ENCODE measurements around the gene S100A2. TPM values are rescaled to one million over a fixed set of nuclear protein-coding genes. Genes with fewer than 3 reads are reported as not detected.

The S100A2 gene
- total RNA-seq, 1 donor from 2014 or later: 1,251 TPM

GRCh38 chr1:153612755-153613331 lies 47.2 kb upstream of the S100A2 start, which contains the start of gene S100A16:
TSS of gene S100A16 (minus strand) at chr1:153613137. CDS start at chr1:153608151, 4,986 bp downstream.
- TF ChIP-seq CTCF (IDR thresholded peaks at IDR 0.05; ENCODE audit: insufficient read depth, low read length, severe bottlenecking): no peak
- peaks cover 19% of the 10 kb centered on the region for H3K36me3 ChIP-seq (ENCODE audit: control insufficient read depth, insufficient read depth, low read length)
- H3K27me3 ChIP-seq (ENCODE audit: control insufficient read depth, insufficient read depth, low read length): no peaks in the 10 kb centered on the region
- FAIRE-seq: no peak
- DNase-seq (ENCODE audit: low read depth): peak; percentile 91
- H3K4me3 ChIP-seq (ENCODE audit: low read depth, low read length): peak within 1 kb of the TSS; percentile 88

DNA sequence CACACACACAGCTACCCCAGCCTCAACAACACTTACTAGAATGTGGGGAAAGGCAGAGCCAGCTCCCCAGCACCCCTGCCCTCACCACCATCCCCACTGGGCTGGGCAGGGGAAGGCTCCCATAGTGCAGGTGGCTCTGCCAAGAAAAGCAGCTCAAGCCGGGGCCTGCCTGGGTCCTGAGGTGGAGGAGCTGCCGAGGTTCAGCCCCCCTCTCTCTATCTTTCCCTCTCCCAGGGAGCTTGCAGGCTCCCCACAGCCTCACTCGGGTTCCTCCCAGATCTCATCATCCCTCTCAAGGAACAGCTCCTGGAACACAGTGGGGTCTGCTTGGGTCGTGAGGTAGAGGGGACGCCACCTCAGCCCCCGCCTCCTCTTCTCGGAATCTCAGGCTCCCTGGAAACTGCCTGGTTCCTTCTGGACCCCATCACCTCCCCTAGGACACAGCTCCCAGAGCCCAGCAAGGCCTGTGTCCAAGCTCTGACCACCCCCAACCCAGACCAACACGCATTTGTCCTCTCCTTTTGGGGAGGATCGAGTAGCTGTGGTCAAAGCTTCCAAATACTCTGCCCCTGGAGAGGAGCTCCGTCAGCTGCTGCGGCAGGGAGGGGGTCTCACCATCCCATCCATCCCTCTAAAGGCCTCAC lies 46.6 kb upstream of the S100A2 start:
- no peak for DNase-seq (ENCODE audit: low read depth)
- Histone ChIP-seq H3K27me3 (ENCODE audit: control insufficient read depth, insufficient read depth, low read length) (no peaks in the 10 kb centered on the region), H3K4me3 (ENCODE audit: low read depth, low read length) (peak overlapping the region; percentile 88), H3K36me3 (ENCODE audit: control insufficient read depth, insufficient read depth, low read length) (peaks cover 25% of the 10 kb centered on the region)
- no peak for TF ChIP-seq CTCF (IDR thresholded peaks at IDR 0.05; ENCODE audit: insufficient read depth, low read length, severe bottlenecking)
- FAIRE-seq: no peak

GRCh38 chr1:153611356-153611755 lies 45.7 kb upstream of the S100A2 start:
- peaks cover 33% of the 10 kb centered on the region for H3K36me3 ChIP-seq (ENCODE audit: control insufficient read depth, insufficient read depth, low read length)
- peak overlapping the region; percentile 88 for H3K4me3 ChIP-seq (ENCODE audit: low read depth, low read length)
- H3K27me3 ChIP-seq (ENCODE audit: control insufficient read depth, insufficient read depth, low read length): no peaks in the 10 kb centered on the region
- DNase-seq (ENCODE audit: low read depth) (peak; percentile 77), FAIRE-seq (peak; percentile 47)
- TF ChIP-seq CTCF (IDR thresholded peaks at IDR 0.05; ENCODE audit: insufficient read depth, low read length, severe bottlenecking): no peak

DNA sequence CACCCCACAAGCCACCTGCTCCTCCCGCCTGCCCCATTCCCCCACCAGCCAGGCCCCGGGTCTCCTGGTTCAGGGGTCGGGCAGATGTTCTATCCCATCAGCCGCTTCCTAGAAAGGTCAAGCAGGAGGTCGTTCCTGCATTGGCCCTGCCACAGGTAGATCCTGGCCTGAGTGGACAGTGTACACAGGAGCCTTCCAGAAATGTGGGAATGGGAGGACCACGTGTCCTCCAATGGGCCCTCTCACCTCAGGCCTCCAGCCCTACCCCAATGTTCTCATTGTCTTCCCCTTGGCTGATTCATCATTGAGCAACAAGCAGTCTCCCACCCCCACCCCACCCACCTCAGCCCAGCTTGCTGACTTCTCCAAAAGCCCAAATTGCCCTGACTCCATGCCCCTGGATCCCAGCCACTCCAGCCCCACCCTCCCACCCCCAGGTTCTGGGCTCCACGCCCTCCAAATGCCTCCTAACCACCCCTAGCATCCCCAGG lies 45.2 kb upstream of the S100A2 start:
- Histone ChIP-seq H3K27me3 (ENCODE audit: control insufficient read depth, insufficient read depth, low read length) (no peaks in the 10 kb centered on the region), H3K36me3 (ENCODE audit: control insufficient read depth, insufficient read depth, low read length) (peaks cover 36% of the 10 kb centered on the region), H3K4me3 (ENCODE audit: low read depth, low read length) (peak overlapping the region; percentile 88)
- peak; percentile 89 for DNase-seq (ENCODE audit: low read depth)
- no peak for TF ChIP-seq CTCF (IDR thresholded peaks at IDR 0.05; ENCODE audit: insufficient read depth, low read length, severe bottlenecking)
- no peak for FAIRE-seq

DNA sequence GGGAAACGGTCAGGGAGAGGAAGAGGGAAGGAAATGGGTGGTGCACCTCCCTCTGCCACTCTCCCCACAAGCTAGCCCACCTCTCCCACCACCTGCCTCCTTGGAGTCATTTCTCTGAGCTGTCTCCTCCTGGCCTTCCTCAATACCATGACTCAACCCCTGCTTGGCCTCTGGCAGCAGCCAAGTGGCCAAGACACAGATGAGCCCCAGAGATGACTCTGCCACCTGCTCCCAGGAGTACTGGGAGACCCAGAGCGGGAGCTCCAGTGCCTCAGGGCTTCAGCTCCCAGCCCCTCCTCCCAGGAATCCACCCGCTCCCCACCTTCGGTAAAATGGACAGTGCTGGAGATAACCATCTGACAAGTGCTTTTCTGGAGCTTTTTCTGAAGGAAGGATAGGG lies 44.7 kb upstream of the S100A2 start:
- DNase-seq (ENCODE audit: low read depth) (peak; percentile 75), FAIRE-seq (no peak)
- peaks cover 37% of the 10 kb centered on the region for H3K36me3 ChIP-seq (ENCODE audit: control insufficient read depth, insufficient read depth, low read length)
- no peaks in the 10 kb centered on the region for H3K27me3 ChIP-seq (ENCODE audit: control insufficient read depth, insufficient read depth, low read length)
- peak overlapping the region; percentile 88 for H3K4me3 ChIP-seq (ENCODE audit: low read depth, low read length)
- no peak for TF ChIP-seq CTCF (IDR thresholded peaks at IDR 0.05; ENCODE audit: insufficient read depth, low read length, severe bottlenecking)
